Activated CD4-positive, alpha-beta T cell treated with anti-CD3 and anti-CD28 coated beads for 36 hours (primary cell): ENCODE measurements around the gene TP53I11. TPM values are rescaled to one million over a fixed set of nuclear protein-coding genes. Genes with fewer than 3 reads are reported as not detected.

Experiments
- ATAC-seq: fragments of 200-7000 bp; cut with Tn5 transposase; one replicate; pipeline ENCODE4 v1.10.0; 2021; ENCODE audit warnings: mild to moderate bottlenecking, moderate library complexity
- CTCF ChIA-PET: fragments of 350-600 bp; sonication (Branson Sonifier 250); formaldehyde crosslinking; loops from one replicate; lab custom pipeline; 2021; ENCODE audit warnings: antibody characterized with exemption; lab: Charles Lee
- POLR2A ChIA-PET: fragments of 350-600 bp; sonication (Branson Sonifier 250); formaldehyde crosslinking; loops from one replicate; lab custom pipeline; 2021; ENCODE audit warnings: antibody characterized with exemption, inconsistent platforms; lab: Charles Lee
- DNase-seq: peaks from one replicate; pipeline ENCODE4 v3.0.0-alpha.2; 2020
- H3K27ac Mint-ChIP-seq: one replicate; pipeline ENCODE4 v1.8.0; 2021; ENCODE audit warnings: mixed read lengths
- H3K27me3 Mint-ChIP-seq: one replicate; pipeline ENCODE4 v1.8.0; 2021; ENCODE audit warnings: mixed read lengths
- H3K36me3 Mint-ChIP-seq: one replicate; pipeline ENCODE4 v1.8.0; 2021; ENCODE audit warnings: low read depth, mixed read lengths
- H3K4me1 Mint-ChIP-seq: one replicate; pipeline ENCODE4 v1.8.0; 2021; ENCODE audit warnings: mixed read lengths
- H3K4me3 Mint-ChIP-seq: one replicate; pipeline ENCODE4 v1.8.0; 2021; ENCODE audit warnings: mild to moderate bottlenecking, moderate library complexity, mixed read lengths
- H3K9me3 Mint-ChIP-seq: one replicate; pipeline ENCODE4 v1.8.0; 2021; ENCODE audit warnings: low read depth, mixed read lengths
- intact Hi-C, 2 experiments: fragments of 100-400 bp; cut with DNase I in 1 of 2; cut with micrococcal nuclease in 1 of 2; formaldehyde crosslinking; loops; one replicate each; pipeline versions ENCODE4 v1.14.2 to v1.15.1; 2022 to 2024; cut with DNase I, micrococcal nuclease
- total RNA-seq, 2 experiments: library from RNA; stranded (reverse); gene quantifications; one replicate each; pipeline ENCODE4 v1.2.3, GENCODE V29; 2021

TP53I11 gene
- total RNA-seq, 2 experiments from 2014 or later = 14.3 to 15.8 TPM

GRCh38 chr11:44939673-44940395, 10.8 kb downstream of the TP53I11 start:
- intact Hi-C loops = loop anchor here (5.0 to 10.0 kb wide), 2 partner anchors 357 to 395 kb away; no protein-coding TSS in a partner anchor
- no peak overlapping the region for H3K4me3 Mint-ChIP-seq
- peaks cover 23% of the 10 kb centered on the region for H3K4me1 Mint-ChIP-seq
- no peak for DNase-seq
- H3K27me3 Mint-ChIP-seq = no peaks in the 10 kb centered on the region
- POLR2A ChIA-PET = no interaction called here
- no peak for ATAC-seq
- CTCF ChIA-PET = interaction anchor here (0.6 to 24.4 kb wide), 5 partner anchors 9 to 256 kb away, joined by 3 to 798 read pairs (median 3); no protein-coding TSS in a partner anchor
- H3K9me3 Mint-ChIP-seq = no peaks in the 10 kb centered on the region
- H3K27ac Mint-ChIP-seq = no peak overlapping the region
- H3K36me3 Mint-ChIP-seq = no peaks in the 10 kb centered on the region

- CTCF ChIA-PET = interaction anchor here (0.9 to 24.4 kb wide), 5 partner anchors 9 to 297 kb away, joined by 3 to 798 read pairs (median 4); no protein-coding TSS in a partner anchor
- intact Hi-C loops = loop anchor here in 1 of 2 experiments (5.0 kb wide), 1 partner anchor 359 kb away; no protein-coding TSS in a partner anchor
- H3K27ac Mint-ChIP-seq = no peak overlapping the region
- no peak overlapping the region for H3K4me3 Mint-ChIP-seq
- ATAC-seq = no peak
- H3K27me3 Mint-ChIP-seq = no peaks in the 10 kb centered on the region
- no peaks in the 10 kb centered on the region for H3K9me3 Mint-ChIP-seq
- no peak for DNase-seq
- POLR2A ChIA-PET = no interaction called here
- H3K36me3 Mint-ChIP-seq = no peaks in the 10 kb centered on the region
- peaks cover 12% of the 10 kb centered on the region for H3K4me1 Mint-ChIP-seq
Measured at GRCh38 chr11:44938066-44938691, 12.5 kb downstream of the TP53I11 start.

- no peak for ATAC-seq
- intact Hi-C loops = loop anchor here (1.0 to 5.0 kb wide), 3 partner anchors 166 to 396 kb away; no protein-coding TSS in a partner anchor
- H3K4me1 Mint-ChIP-seq = peaks cover 2% of the 10 kb centered on the region
- DNase-seq = no peak
- H3K27me3 Mint-ChIP-seq = no peaks in the 10 kb centered on the region
- H3K9me3 Mint-ChIP-seq = no peaks in the 10 kb centered on the region
- H3K4me3 Mint-ChIP-seq = no peak overlapping the region
- no peaks in the 10 kb centered on the region for H3K36me3 Mint-ChIP-seq
- H3K27ac Mint-ChIP-seq = no peak overlapping the region
- POLR2A ChIA-PET = no interaction called here
- CTCF ChIA-PET = interaction anchor here (0.6 to 24.4 kb wide), 23 partner anchors 8 to 582 kb away, joined by 3 to 798 read pairs (median 3); no protein-coding TSS in a partner anchor
Measured at GRCh38 chr11:44936951-44937543, 13.6 kb downstream of the TP53I11 start.

GRCh38 chr11:44936525-44936924, 14.2 kb downstream of the TP53I11 start:
- H3K4me3 Mint-ChIP-seq = no peak overlapping the region
- intact Hi-C loops = loop anchor here (1.0 to 5.0 kb wide), 3 partner anchors 167 to 396 kb away; no protein-coding TSS in a partner anchor
- ChIA-PET POLR2A (no interaction called here), CTCF (interaction anchor here (0.5 to 24.4 kb wide), 33 partner anchors 8 to 831 kb away, joined by 3 to 798 read pairs (median 4); no protein-coding TSS in a partner anchor)
- H3K4me1 Mint-ChIP-seq = no peaks in the 10 kb centered on the region
- no peak overlapping the region for H3K27ac Mint-ChIP-seq
- H3K9me3 Mint-ChIP-seq = no peaks in the 10 kb centered on the region
- DNase-seq (peak; percentile 90), ATAC-seq (peak; percentile 94)
- H3K36me3 Mint-ChIP-seq = no peaks in the 10 kb centered on the region
- H3K27me3 Mint-ChIP-seq = no peaks in the 10 kb centered on the region

- Mint-ChIP-seq H3K27ac (no peak overlapping the region), H3K4me1 (no peaks in the 10 kb centered on the region), H3K36me3 (no peaks in the 10 kb centered on the region), H3K9me3 (no peaks in the 10 kb centered on the region), H3K27me3 (no peaks in the 10 kb centered on the region), H3K4me3 (no peak overlapping the region)
- DNase-seq (no peak), ATAC-seq (no peak)
- CTCF ChIA-PET = interaction anchor here (0.7 to 24.4 kb wide), 3 partner anchors 168 to 514 kb away, joined by 3 to 798 read pairs (median 3); no protein-coding TSS in a partner anchor
- POLR2A ChIA-PET = no interaction called here
- intact Hi-C loops = loop anchor here in 1 of 2 experiments (5.0 kb wide), 1 partner anchor 363 kb away; no protein-coding TSS in a partner anchor
Measured at GRCh38 chr11:44934735-44935250, 15.9 kb downstream of the TP53I11 start.

- Mint-ChIP-seq H3K9me3 (no peaks in the 10 kb centered on the region), H3K36me3 (no peaks in the 10 kb centered on the region), H3K27me3 (no peaks in the 10 kb centered on the region), H3K4me3 (no peak overlapping the region), H3K4me1 (no peaks in the 10 kb centered on the region), H3K27ac (no peak overlapping the region)
- POLR2A ChIA-PET = no interaction called here
- CTCF ChIA-PET = interaction anchor here (0.7 to 24.4 kb wide), 3 partner anchors 169 to 515 kb away, joined by 3 to 798 read pairs (median 3); no protein-coding TSS in a partner anchor
- intact Hi-C loops = no loop called here
- DNase-seq = no peak
- ATAC-seq = no peak
Measured at GRCh38 chr11:44934110-44934509, 16.6 kb downstream of the TP53I11 start.

- no peak for ATAC-seq
- intact Hi-C loops = no loop called here
- CTCF ChIA-PET = interaction anchor here (0.5 to 24.4 kb wide), 8 partner anchors 13 to 314 kb away, joined by 3 to 798 read pairs (median 3); no protein-coding TSS in a partner anchor
- H3K27ac Mint-ChIP-seq = no peak overlapping the region
- DNase-seq = no peak
- H3K9me3 Mint-ChIP-seq = no peaks in the 10 kb centered on the region
- no peaks in the 10 kb centered on the region for H3K36me3 Mint-ChIP-seq
- no peak overlapping the region for H3K4me3 Mint-ChIP-seq
- H3K4me1 Mint-ChIP-seq = no peaks in the 10 kb centered on the region
- POLR2A ChIA-PET = no interaction called here
- H3K27me3 Mint-ChIP-seq = no peaks in the 10 kb centered on the region
Measured at GRCh38 chr11:44931466-44931865, 19.2 kb downstream of the TP53I11 start.

GRCh38 chr11:44930588-44931302, 19.9 kb downstream of the TP53I11 start:
- no peaks in the 10 kb centered on the region for H3K36me3 Mint-ChIP-seq
- POLR2A ChIA-PET = no interaction called here

GRCh38 chr11:44928816-44929215, 21.9 kb downstream of the TP53I11 start:
- H3K36me3 Mint-ChIP-seq = no peaks in the 10 kb centered on the region
- intact Hi-C loops = loop anchor here in 1 of 2 experiments (5.0 kb wide), 1 partner anchor 363 kb away; no protein-coding TSS in a partner anchor
- no peaks in the 10 kb centered on the region for H3K9me3 Mint-ChIP-seq
- DNase-seq (no peak), ATAC-seq (no peak)
- no peaks in the 10 kb centered on the region for H3K4me1 Mint-ChIP-seq
- no peak overlapping the region for H3K4me3 Mint-ChIP-seq
- no peaks in the 10 kb centered on the region for H3K27me3 Mint-ChIP-seq
- POLR2A ChIA-PET = interaction anchor here (0.6 kb wide), 1 partner anchor 623 kb away, joined by 6 read pairs; no protein-coding TSS in a partner anchor
- CTCF ChIA-PET = interaction anchor here (0.7 to 24.4 kb wide), 13 partner anchors 8 to 375 kb away, joined by 3 to 798 read pairs (median 4); no protein-coding TSS in a partner anchor
- H3K27ac Mint-ChIP-seq = no peak overlapping the region

More at GRCh38 chr11:44930588-44931302, 19.9 kb downstream of the TP53I11 start:
- Mint-ChIP-seq H3K9me3 (no peaks in the 10 kb centered on the region), H3K27me3 (no peaks in the 10 kb centered on the region), H3K27ac (no peak overlapping the region), H3K4me1 (no peaks in the 10 kb centered on the region), H3K4me3 (no peak overlapping the region)
- ATAC-seq (no peak), DNase-seq (no peak)
- CTCF ChIA-PET = interaction anchor here (0.5 to 24.4 kb wide), 8 partner anchors 14 to 717 kb away, joined by 3 to 798 read pairs (median 3); no protein-coding TSS in a partner anchor
- intact Hi-C loops = no loop called here

- DNase-seq = no peak
- no peak for ATAC-seq
- Mint-ChIP-seq H3K9me3 (no peaks in the 10 kb centered on the region), H3K4me1 (no peaks in the 10 kb centered on the region), H3K27ac (no peak overlapping the region), H3K4me3 (no peak overlapping the region), H3K36me3 (no peaks in the 10 kb centered on the region), H3K27me3 (no peaks in the 10 kb centered on the region)
- ChIA-PET CTCF (interaction anchor here (0.6 to 24.4 kb wide), 18 partner anchors 9 to 813 kb away, joined by 3 to 798 read pairs (median 4); partner anchors contain the start of gene SYT13), POLR2A (interaction anchor here (0.6 kb wide), 1 partner anchor 13 kb away, joined by 3 read pairs; no protein-coding TSS in a partner anchor)
- intact Hi-C loops = loop anchor here in 1 of 2 experiments (5.0 kb wide), 1 partner anchor 364 kb away; no protein-coding TSS in a partner anchor
Measured at GRCh38 chr11:44928144-44928543, 22.5 kb downstream of the TP53I11 start.
